Lower leg skin (tissue), 3 donors: Measurements from ENCODE around the gene MEAK7.

Experiments used
- POLR2A ChIP-seq, 2 donors: fragments of 450-650 bp; IDR thresholded peaks; one replicate each; pipeline ENCODE4 v1.6.1; 2016 to 2017; ENCODE audit warnings: antibody characterized with exemption in 2 of 2, mild to moderate bottlenecking in 1 of 2, moderate library complexity in 1 of 2
- TF ChIP-seq, protein P1 (sequence below), 3 donors: fragments of 450-650 bp; IDR thresholded peaks; one replicate each; pipeline ENCODE4 v1.5.1; 2016; ENCODE audit warnings: antibody characterized with exemption in 3 of 3, mild to moderate bottlenecking in 3 of 3, moderate library complexity in 2 of 3

DNA sequence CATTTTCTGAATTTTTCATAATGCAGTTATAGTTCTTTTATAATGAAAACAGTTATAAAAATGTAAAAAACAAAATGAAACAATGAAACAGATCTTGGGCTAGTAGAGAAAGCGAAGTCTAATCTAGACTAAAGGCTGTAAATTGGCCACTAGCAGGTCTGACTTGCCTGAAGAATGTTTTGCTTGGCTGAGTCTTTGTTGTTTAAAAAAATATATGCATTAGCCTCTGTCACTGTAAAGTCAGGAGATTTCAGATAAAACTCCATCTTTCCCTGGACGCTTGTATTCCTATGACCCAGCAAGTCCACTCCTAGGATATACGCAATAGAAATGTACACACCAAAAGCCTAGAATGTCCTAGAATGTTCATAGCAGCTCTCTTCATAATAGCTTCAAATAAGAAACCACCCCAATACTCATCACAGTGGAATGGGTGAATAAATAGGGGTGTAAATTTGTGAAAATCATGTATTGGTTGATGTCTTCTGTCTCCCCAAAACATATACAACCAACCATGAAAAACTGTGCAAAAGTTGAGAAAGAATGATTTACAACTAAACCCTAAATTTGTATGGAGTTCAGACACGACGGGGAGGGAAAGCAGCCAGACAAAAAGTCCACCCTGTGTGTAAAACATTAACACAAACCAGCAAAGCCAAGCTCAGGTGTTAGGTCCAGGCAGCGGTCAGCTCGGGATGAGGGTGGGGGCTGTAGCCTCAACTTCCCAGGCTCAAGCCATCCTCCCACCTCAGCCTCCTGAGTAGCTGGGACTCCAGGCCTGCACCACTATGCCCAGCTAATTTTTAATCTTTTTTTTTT, 37.7 kb upstream of the MEAK7 start:
- TF ChIP-seq, protein P1, sequence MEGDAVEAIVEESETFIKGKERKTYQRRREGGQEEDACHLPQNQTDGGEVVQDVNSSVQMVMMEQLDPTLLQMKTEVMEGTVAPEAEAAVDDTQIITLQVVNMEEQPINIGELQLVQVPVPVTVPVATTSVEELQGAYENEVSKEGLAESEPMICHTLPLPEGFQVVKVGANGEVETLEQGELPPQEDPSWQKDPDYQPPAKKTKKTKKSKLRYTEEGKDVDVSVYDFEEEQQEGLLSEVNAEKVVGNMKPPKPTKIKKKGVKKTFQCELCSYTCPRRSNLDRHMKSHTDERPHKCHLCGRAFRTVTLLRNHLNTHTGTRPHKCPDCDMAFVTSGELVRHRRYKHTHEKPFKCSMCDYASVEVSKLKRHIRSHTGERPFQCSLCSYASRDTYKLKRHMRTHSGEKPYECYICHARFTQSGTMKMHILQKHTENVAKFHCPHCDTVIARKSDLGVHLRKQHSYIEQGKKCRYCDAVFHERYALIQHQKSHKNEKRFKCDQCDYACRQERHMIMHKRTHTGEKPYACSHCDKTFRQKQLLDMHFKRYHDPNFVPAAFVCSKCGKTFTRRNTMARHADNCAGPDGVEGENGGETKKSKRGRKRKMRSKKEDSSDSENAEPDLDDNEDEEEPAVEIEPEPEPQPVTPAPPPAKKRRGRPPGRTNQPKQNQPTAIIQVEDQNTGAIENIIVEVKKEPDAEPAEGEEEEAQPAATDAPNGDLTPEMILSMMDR (IDR thresholded peaks at IDR 0.05): no peak
- TF ChIP-seq POLR2A (IDR thresholded peaks at IDR 0.05): no peak
